DMS 273 treated with DMSO at 0.1 percent for 48 hours (cell line): ENCODE measurements around the gene MYLK3.
A peak's percentile ranks its signal among the peaks of the same experiment; 100 is the strongest.
"Not testable (repeated sequence)": the region's sequence is repeated elsewhere in the genome, so short reads cannot be mapped to it uniquely, and the experiment has no call there.

Experiments
- DNase-seq: peaks from one replicate; lab custom pipeline; 2025; lab: John Stamatoyannopoulos, UW

The MYLK3 gene

GRCh38 chr16:46689365-46690280 is 58.5 kb downstream of the MYLK3 start, which contains the start of gene ORC6:
ORC6 (plus strand) TSS chr16:46689659; CDS start chr16:46689706, 47 bp downstream.
- peak; percentile 98 for DNase-seq

GRCh38 chr16:46688654-46689364 is 59.3 kb downstream of the MYLK3 start, which contains the start of gene VPS35:
VPS35 (minus strand) TSS chr16:46689178; CDS start chr16:46689133, 45 bp downstream.
- peak; percentile 98 for DNase-seq

GRCh38 chr16:46688101-46688653 is 60.0 kb downstream of the MYLK3 start:
- no peak for DNase-seq

- no peak for DNase-seq
These were observed 60.7 kb downstream of the MYLK3 start for GRCh38 chr16:46687486-46687885.

- DNase-seq: no peak
These were observed 61.2 kb downstream of the MYLK3 start for GRCh38 chr16:46686815-46687473.

- DNase-seq: not testable (repeated sequence)
These were observed 66.3 kb downstream of the MYLK3 start for GRCh38 chr16:46681867-46682266.

GRCh38 chr16:46677943-46678342 is 70.2 kb downstream of the MYLK3 start:
- DNase-seq: not testable (repeated sequence)

- peak; percentile 32 for DNase-seq
These were observed 74.7 kb downstream of the MYLK3 start for GRCh38 chr16:46673320-46674013.

GRCh38 chr16:46662123-46662522 is 86.0 kb downstream of the MYLK3 start:
- DNase-seq: no peak

- DNase-seq: no peak
These were observed 89.2 kb downstream of the MYLK3 start for GRCh38 chr16:46658925-46659324.
